Caco-2 (cell line): ENCODE results near the gene MMS22L. TPM values are rescaled to one million over a fixed set of nuclear protein-coding genes. Genes with fewer than 3 reads are reported as not detected.

Experiments
- BruUV-seq: library from RNA; stranded (reverse); fragments of 400-500 nt; replicated peaks from 2 replicates; lab custom pipeline; 2021; lab: Mats Ljungman, UMichigan
- CTCF ChIA-PET: fragments of 300-600 bp; sonication (Branson Sonifier 250); formaldehyde crosslinking; loops from one replicate; lab custom pipeline; 2022; ENCODE audit warnings: antibody characterized with exemption; lab: Charles Lee
- POLR2A ChIA-PET: fragments of 300-600 bp; sonication (Branson Sonifier 250); formaldehyde crosslinking; loops from one replicate; lab custom pipeline; 2022; ENCODE audit warnings: antibody characterized with exemption; lab: Charles Lee
- DNase-seq, 2 experiments: peaks; one replicate each; pipeline versions ENCODE4 v3.0.0 to v3.0.0-alpha.2; 2020 to 2022
- H3K27me3 ChIP-seq: replicated peaks from 2 replicates; pipeline ENCODE4 v1.6.0; 2011; ENCODE audit warnings: low read length; ENCODE audit not compliant: control insufficient read depth, insufficient read depth
- H3K36me3 ChIP-seq: 2 replicates; pipeline ENCODE4 v1.5.1; 2011; ENCODE audit warnings: low read length; ENCODE audit not compliant: control insufficient read depth, insufficient read depth
- H3K4me1 ChIP-seq: fragments of 250-450 bp; sonication (Bioruptor Pico); 2 replicates; pipeline ENCODE4 v1.5.1; 2020; ENCODE audit warnings: mild to moderate bottlenecking
- H3K4me3 ChIP-seq: 2 replicates; pipeline ENCODE4 v1.5.1; 2011; ENCODE audit warnings: low read depth, mild to moderate bottlenecking, control low read depth, low read length
- H3K9me3 ChIP-seq: fragments of 250-450 bp; sonication (Bioruptor Pico); 2 replicates; pipeline ENCODE4 v1.5.1; 2020; ENCODE audit warnings: mild to moderate bottlenecking, moderate library complexity
- H3K27ac Mint-ChIP-seq: one replicate; pipeline ENCODE4 v1.8.0; 2022; ENCODE audit warnings: mixed read lengths; ENCODE audit not compliant: unreplicated experiment
- H3K27me3 Mint-ChIP-seq: one replicate; pipeline ENCODE4 v1.8.0; 2022; ENCODE audit warnings: mixed read lengths; ENCODE audit not compliant: insufficient read depth, unreplicated experiment
- H3K36me3 Mint-ChIP-seq: one replicate; pipeline ENCODE4 v1.8.0; 2022; ENCODE audit warnings: mild to moderate bottlenecking, mixed read lengths; ENCODE audit not compliant: insufficient read depth, unreplicated experiment
- H3K4me1 Mint-ChIP-seq: one replicate; pipeline ENCODE4 v1.8.0; 2022; ENCODE audit warnings: low read depth, mixed read lengths; ENCODE audit not compliant: unreplicated experiment
- H3K4me3 Mint-ChIP-seq: one replicate; pipeline ENCODE4 v1.8.0; 2022; ENCODE audit warnings: mild to moderate bottlenecking, moderate library complexity, mixed read lengths; ENCODE audit not compliant: unreplicated experiment
- H3K9me3 Mint-ChIP-seq: one replicate; pipeline ENCODE4 v1.8.0; 2022; ENCODE audit warnings: mixed read lengths; ENCODE audit not compliant: unreplicated experiment
- intact Hi-C: fragments of 100-400 bp; cut with micrococcal nuclease; formaldehyde crosslinking; loops from one replicate; pipeline ENCODE4 v1.10.0; 2022; ENCODE audit not compliant: unreplicated experiment
- total RNA-seq: library from RNA; stranded (reverse); gene quantifications from 2 replicates; pipeline ENCODE4 v1.2.3, GENCODE V29; 2022
- TF ChIP-seq, protein P1 (sequence below), 2 experiments: fragments of 200-600 bp in 1 of 2; IDR thresholded peaks; 1 replicate in 1 of 2; 2 replicates in 1 of 2; pipeline versions ENCODE4 v1.5.1 to v1.8.0; 2011 to 2022; ENCODE audit warnings: antibody characterized with exemption in 1 of 2, control low read depth in 1 of 2, inconsistent platforms in 1 of 2, low read depth in 1 of 2, low read length in 1 of 2, mild to moderate bottlenecking in 1 of 2, moderate library complexity in 1 of 2; ENCODE audit not compliant: insufficient read depth in 1 of 2, severe bottlenecking in 1 of 2, unreplicated experiment in 1 of 2

Gene MMS22L
- total RNA-seq, 1 experiment from 2014 or later, result 32.1 TPM

- no peak for DNase-seq
- no peaks in the 10 kb centered on the region for H3K27me3 ChIP-seq
- Mint-ChIP-seq H3K36me3 (peaks cover 26% of the 10 kb centered on the region), H3K4me3 (no peak overlapping the region), H3K9me3 (peaks cover 20% of the 10 kb centered on the region), H3K4me1 (peaks cover 26% of the 10 kb centered on the region), H3K27ac (no peak overlapping the region), H3K27me3 (no peaks in the 10 kb centered on the region)
- no peaks in the 10 kb centered on the region for H3K9me3 ChIP-seq
- TF ChIP-seq, protein P1, sequence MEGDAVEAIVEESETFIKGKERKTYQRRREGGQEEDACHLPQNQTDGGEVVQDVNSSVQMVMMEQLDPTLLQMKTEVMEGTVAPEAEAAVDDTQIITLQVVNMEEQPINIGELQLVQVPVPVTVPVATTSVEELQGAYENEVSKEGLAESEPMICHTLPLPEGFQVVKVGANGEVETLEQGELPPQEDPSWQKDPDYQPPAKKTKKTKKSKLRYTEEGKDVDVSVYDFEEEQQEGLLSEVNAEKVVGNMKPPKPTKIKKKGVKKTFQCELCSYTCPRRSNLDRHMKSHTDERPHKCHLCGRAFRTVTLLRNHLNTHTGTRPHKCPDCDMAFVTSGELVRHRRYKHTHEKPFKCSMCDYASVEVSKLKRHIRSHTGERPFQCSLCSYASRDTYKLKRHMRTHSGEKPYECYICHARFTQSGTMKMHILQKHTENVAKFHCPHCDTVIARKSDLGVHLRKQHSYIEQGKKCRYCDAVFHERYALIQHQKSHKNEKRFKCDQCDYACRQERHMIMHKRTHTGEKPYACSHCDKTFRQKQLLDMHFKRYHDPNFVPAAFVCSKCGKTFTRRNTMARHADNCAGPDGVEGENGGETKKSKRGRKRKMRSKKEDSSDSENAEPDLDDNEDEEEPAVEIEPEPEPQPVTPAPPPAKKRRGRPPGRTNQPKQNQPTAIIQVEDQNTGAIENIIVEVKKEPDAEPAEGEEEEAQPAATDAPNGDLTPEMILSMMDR (IDR thresholded peaks at IDR 0.05; ENCODE audit: insufficient read depth in 1 of 2, low read depth in 1 of 2, low read length in 1 of 2, severe bottlenecking in 1 of 2, unreplicated experiment in 1 of 2), result no peak
- POLR2A ChIA-PET, result no interaction called here
- no peaks in the 10 kb centered on the region for H3K36me3 ChIP-seq
- CTCF ChIA-PET, result no interaction called here
- H3K4me3 ChIP-seq, result no peak overlapping the region
- H3K4me1 ChIP-seq, result peaks cover 34% of the 10 kb centered on the region
- intact Hi-C loops, result no loop called here
- no TSS peak for BruUV-seq
These were observed 106.5 kb downstream of the MMS22L start for GRCh38 chr6:97176468-97176867.

DNA sequence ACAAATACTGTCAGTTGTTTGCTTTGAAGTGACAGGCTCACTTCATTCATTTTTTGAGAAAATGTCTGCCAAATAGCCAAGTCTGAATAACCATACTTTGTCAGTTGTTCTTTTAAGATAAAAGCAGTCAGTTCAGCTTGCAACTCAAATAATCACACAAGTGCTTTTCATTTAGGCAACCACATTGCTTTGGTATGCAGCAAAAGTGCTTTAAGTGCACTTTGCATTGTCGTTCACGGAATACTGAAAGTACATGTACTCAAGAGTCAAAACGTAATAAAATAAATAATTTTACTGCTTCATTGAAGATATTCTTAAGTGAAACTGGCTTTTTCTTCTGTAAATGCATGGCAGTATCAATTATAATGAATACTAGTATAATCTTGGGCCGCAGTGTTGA, 107.2 kb downstream of the MMS22L start:
- H3K9me3 Mint-ChIP-seq, result peaks cover 20% of the 10 kb centered on the region
- H3K36me3 Mint-ChIP-seq, result peaks cover 23% of the 10 kb centered on the region
- peaks cover 32% of the 10 kb centered on the region for H3K4me1 Mint-ChIP-seq
- DNase-seq, result no peak
- Histone ChIP-seq H3K4me3 (no peak overlapping the region), H3K9me3 (no peaks in the 10 kb centered on the region), H3K36me3 (no peaks in the 10 kb centered on the region), H3K27me3 (no peaks in the 10 kb centered on the region), H3K4me1 (peaks cover 36% of the 10 kb centered on the region)
- no peaks in the 10 kb centered on the region for H3K27me3 Mint-ChIP-seq
- no peak overlapping the region for H3K4me3 Mint-ChIP-seq
- BruUV-seq, result no TSS peak
- TF ChIP-seq, protein P1 (IDR thresholded peaks at IDR 0.05; ENCODE audit: insufficient read depth in 1 of 2, low read depth in 1 of 2, low read length in 1 of 2, severe bottlenecking in 1 of 2, unreplicated experiment in 1 of 2), result no peak
- ChIA-PET POLR2A (no interaction called here), CTCF (no interaction called here)
- H3K27ac Mint-ChIP-seq, result no peak overlapping the region
- intact Hi-C loops, result no loop called here

GRCh38 chr6:97174471-97174870, 108.5 kb downstream of the MMS22L start:
- ChIA-PET POLR2A (no interaction called here), CTCF (no interaction called here)
- Mint-ChIP-seq H3K27ac (peak overlapping the region; percentile 15), H3K9me3 (peaks cover 20% of the 10 kb centered on the region), H3K4me1 (peaks cover 32% of the 10 kb centered on the region), H3K27me3 (no peaks in the 10 kb centered on the region), H3K36me3 (peaks cover 16% of the 10 kb centered on the region), H3K4me3 (no peak overlapping the region)
- no peaks in the 10 kb centered on the region for H3K36me3 ChIP-seq
- H3K27me3 ChIP-seq, result no peaks in the 10 kb centered on the region
- intact Hi-C loops, result no loop called here
- no TSS peak for BruUV-seq
- H3K4me1 ChIP-seq, result peaks cover 36% of the 10 kb centered on the region
- TF ChIP-seq, protein P1 (IDR thresholded peaks at IDR 0.05; ENCODE audit: insufficient read depth in 1 of 2, low read depth in 1 of 2, low read length in 1 of 2, severe bottlenecking in 1 of 2, unreplicated experiment in 1 of 2), result no peak
- H3K9me3 ChIP-seq, result no peaks in the 10 kb centered on the region
- H3K4me3 ChIP-seq, result no peak overlapping the region
- DNase-seq, result no peak
